IPS-NIHi11 (cell line): ENCODE measurements around the gene MRNIP.
A peak's percentile ranks its signal among the peaks of the same experiment; 100 is the strongest.
"Not testable (repeated sequence)": the region's sequence is repeated elsewhere in the genome, so short reads cannot be mapped to it uniquely, and the experiment has no call there.

ENCODE experiments used
- DNase-seq: peaks from one replicate; pipeline ENCODE4 v3.0.0; 2012; ENCODE audit warnings: mixed read lengths, low spot score

Gene MRNIP

DNA sequence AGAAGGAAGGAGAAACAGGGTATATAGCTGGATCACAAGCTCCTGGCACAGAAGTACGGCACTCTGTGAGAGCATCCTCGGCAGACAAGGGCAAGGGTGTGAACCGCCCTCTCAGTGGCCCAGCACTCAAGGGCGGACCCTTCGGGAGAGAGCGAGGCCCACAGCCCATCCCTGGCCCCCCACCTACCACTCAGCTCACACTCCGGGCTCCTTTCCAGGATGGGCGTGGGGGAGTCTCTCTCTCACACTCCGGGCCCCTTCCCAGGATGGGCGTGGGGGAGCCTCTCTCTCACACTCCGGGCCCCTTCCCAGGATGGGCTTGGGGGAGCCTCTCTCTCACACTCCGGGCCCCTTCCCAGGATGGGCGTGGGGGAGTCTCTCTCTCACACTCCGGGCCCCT is 12.9 kb upstream of the MRNIP start:
- DNase-seq: not testable (repeated sequence)

DNA sequence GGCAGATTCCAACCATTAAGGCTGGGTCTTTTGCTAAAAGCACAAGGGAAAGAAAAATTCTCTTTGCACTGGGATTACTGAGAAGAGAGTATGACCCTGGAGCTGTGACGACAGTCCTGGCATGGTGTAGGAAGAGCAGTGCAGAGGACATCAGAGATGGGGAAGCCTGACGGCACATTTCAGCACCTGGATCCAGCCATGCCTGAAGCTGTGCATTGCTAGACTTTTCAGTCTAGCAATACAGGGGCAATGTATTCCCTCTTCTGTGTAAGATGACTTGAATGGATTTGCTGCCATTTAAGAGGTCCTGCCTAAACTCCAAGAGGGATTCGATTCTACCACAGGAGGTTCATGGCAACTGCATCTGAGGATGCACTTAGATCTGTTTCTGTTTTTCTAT is 12.3 kb upstream of the MRNIP start:
- no peak for DNase-seq

DNA sequence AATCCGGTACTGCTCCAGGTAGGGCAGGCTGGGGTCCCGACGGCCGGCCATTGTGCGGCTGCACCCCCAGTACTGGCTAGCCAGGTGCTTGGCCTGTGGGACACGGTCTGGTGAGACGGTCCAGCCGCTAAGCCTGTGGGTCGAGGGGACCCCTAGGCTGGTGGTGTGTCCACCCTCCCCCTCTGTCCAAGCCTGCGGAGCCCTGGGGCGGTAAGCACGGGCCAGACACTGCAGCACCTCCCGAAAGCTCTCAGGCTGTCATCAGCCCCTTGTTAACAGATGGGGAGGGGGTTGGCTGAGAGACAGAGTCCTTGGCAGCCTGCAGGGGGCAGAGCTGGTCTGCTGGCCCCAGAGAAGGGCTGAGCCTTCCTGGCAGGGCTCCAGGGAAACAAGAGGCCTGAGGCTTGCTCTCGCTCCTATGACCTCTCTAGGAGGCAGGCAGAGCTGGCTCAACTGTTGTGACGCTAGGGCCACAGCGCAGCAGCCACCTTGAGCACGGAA is 11.8 kb upstream of the MRNIP start:
- DNase-seq: peak; percentile 89

DNA sequence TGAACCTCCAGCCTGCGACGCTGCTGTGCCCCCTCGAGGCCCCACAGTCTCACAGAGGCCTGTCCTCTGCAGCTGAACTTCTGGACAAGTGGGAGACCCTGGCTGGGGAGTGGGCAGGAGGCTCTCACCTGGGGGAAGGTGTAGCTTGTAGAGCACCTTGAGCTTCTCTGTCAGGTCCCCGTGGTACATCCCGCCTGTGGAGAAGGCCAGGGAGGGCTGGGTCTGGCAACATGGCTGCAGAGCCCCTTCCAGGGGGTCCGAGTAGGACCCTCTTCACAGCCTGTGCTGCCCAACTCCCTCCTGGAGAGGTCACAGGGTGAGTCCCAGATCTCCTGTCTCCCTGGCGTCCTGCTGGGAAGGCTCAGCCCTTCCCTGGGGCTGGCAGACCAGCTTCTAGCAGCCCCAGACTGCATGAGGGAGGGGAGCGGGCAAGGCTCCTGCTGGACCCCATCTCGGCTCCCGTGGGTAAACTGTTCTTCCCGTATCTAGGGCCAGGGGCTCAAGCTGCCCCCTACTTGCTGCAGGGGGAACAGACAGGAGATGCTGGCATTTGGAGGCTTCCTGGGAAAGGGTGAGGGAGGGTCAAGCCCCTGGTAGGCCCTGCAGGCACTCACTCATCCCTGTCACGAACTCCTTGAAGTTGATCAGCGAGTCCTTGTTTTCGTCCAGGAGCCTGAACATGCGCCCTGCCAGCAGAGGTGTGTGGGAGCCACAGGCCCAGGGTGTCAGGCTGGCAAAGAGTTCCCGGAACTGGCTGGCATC is 11.2 kb upstream of the MRNIP start:
- no peak for DNase-seq

DNA sequence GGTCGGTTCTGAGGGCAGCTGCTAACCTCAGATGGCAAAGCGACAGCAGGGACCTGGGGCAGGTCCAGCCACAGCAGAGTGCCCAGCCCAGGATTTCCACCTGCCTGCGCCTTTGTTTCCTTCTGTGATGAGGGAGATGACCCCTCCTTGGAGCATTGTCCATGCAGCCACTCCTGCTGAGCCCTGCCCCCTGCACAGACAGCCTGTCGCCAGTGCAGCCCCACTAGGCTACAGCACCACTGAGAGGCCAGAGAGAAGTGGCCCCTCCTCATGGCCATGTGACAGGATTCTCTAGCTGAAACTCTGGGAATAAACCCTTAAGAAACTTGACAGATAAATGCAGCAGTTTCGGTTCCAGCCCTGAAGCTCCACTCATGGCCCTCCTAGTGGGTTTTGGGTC is 10.5 kb upstream of the MRNIP start:
- DNase-seq: no peak

DNA sequence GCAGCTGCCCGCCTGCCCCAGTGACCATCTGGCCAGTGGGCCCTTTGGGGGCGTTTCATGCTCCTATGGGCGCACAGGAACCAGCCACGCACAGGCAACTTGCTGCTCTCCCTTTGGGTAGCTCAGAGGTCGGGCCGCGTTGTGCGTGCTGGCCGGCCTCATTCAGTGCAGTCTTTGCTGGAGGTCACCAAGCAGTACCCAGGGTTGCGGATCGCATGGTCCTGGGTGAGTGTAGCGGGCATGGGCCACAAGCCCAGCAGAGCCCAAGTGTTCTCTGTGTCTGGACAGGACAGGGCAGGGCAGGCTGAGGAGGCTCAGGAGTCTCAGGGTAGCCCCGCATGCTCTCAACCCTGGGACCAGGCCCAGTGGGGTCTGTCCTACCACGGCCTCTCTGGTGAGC is 9.9 kb upstream of the MRNIP start:
- DNase-seq: no peak

DNA sequence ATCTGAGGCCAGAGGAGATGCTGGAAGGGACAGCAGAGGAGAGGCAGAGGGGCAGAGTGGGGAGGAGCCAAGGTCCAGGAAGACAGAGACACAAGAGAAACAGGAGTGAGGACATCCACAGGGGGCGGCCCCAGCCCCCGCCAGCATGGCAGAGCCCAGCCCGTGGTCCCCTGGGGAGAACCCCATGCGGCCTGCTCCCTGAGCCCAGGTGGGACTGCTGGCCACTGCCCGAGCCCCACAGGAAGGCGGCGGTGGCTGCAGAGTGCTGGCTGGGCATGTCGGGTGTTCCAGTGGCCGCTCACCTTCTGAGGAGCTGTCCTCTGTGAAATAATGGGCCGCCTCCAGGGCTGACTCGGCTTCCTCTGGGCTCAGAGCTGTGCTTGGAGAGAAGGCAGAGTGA is 8.9 kb upstream of the MRNIP start:
- DNase-seq: no peak

DNA sequence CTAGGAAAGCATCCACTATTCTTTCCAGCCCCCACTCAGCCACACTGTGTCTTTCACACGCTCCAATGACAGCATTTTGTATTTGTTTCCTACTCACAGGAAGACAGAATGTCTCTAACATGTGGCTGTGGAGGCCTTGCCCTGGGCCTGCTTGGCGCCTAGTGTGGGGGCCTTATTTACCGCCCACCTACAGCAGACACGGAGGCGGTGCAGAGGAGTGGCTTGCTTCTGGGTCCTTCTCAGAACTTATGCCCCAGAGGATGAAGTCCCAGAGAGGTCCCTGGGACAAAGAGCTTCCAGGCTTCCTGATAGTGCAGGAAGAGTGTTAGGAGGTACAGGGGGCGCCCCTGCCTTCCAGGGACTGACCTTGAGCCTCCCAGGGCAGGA is 8.5 kb upstream of the MRNIP start:
- DNase-seq: no peak

DNA sequence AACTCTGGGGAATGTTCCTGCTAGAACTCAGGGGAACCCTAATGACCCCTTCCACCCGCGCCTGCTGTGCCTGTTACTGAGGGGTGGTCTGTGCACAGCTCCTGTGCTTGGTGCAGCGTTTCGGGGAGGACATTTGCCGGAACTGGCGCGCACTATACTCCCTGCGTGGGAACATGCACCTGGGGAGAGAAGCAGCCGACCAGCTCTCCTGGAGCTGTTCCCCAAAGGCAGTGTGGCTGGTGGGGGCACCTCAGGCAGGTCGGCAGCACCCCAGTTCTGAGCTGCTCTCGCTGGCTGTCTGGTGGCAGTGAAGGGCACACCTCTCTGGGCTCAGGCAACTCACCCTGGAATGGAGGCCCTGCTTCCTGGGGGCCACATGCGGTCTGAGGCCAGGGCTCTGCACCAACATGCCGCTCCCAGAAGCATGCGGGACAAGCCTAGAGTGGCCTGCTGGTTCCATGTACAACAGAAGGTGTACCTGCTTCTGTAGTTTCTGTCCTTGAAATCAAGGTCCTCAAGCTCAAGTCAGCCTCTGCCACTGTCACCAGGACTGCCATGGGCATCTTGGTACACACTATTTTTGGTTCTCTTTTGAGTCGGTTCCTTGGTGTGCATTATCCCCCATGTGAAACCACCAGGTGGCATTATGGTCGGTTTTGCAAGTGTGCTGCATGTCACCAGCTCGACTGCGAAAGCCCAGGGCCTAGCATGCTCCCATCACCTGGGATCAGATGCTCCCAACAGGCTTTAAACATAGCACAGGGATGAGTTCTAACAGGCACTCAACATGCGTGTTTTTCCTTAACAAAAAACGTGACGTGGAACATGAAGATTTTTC is 7.8 kb upstream of the MRNIP start:
- no peak for DNase-seq

DNA sequence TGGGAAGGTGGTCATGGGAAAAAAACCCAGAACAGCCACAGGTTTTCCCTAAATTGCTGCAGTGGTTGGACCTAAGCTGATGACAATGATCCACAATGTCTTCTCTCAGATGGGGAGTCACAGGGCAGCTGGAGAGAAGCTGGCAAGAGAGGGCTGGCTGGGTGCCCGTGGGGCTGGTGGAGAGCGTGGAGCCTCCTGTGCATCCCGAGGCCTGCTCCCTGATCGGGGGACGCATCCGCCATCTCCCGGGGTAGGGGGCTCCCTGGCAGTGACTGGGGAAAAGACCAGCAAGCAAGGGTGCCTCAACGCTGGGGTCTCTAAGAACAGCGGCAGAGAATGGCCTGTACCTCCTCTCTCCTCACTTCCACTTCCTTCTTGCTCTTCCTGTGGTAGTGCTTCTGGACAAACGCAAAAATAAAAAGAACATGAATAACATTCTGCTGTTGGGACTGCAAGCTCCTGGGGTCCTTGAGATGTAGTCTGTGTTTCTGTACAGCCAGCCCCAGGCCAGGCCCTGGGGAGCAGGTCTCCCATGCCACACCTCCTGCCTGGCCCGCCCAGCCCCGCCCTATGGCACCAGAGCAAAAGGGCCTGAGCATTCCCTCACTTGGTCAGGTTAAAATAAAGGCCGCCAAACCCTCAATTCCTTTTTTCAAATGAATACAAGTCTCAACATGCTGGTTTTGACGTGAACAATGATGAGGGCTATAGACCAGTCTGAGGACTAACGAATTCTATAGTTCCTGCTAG is 7.0 kb upstream of the MRNIP start:
- DNase-seq: no peak

DNA sequence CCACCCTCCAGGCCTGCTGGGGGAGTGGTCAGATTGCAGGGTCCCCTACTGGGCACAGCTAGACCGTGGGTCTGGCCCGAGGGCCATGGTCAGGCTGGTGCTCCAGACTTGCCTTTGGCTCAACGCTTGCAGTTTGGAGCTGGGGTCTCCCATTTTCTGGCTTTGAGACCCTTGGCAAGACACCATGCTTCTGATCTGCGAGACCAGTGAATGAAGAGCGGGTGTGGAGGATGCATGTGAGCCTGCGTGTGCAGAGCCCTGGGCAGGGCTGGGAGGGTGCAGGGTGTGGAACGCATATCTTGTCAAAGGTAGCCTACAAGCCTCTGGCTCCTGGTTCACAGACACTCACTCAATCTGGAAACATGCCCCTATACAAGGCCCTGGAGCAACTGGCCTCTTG is 6.1 kb upstream of the MRNIP start:
- no peak for DNase-seq

DNA sequence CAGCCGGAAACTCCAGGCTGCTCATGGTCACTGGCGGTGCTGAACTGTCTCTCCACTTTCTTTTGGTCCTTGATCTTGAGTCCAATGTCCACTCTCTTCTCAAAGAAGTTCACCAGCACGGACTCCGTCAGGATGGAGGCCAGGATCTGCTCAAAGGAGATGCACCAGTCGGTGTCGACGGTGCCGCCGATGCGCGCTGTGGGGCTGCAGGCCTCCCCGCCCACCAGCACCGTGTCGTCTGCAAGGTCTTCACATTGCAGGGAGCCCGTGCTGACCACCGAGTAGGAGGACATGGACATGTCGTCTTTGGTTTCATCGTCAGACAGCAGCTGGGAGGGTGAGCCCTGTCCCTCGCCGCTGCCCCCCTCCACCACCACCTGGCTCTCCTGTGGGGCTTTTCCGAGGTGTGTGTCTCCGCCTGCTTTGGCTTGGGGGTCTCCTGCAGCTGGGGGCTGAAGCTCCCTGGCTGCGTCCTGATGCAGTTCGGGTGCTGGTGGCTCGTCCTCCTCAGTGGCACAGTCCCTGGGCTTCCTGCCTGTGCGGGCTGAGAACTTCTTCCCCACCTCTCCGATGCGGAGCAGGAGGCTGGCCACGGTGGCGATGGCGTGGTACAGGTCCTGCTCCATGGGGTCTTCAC is 5.0 kb upstream of the MRNIP start:
- no peak for DNase-seq

DNA sequence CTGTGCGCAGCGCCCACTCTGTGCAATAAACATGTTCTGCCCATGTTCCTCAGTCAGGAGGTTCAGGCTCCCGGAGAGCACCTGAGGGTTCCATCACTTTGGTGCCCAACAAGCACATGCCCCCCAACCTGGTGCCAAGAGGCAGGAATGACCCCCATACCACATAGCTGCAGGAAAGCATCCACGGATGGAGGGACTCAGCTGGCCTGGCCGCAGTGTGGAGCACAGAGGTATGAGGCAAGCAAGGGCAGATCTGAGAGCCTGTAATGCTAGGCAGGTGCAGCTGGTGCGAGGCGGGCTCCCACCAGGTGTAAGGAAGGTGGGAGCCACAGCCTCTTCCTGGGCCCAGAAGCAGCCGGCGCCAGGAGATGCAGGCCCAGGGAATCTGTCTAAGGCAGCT is 4.3 kb upstream of the MRNIP start:
- DNase-seq: no peak

DNA sequence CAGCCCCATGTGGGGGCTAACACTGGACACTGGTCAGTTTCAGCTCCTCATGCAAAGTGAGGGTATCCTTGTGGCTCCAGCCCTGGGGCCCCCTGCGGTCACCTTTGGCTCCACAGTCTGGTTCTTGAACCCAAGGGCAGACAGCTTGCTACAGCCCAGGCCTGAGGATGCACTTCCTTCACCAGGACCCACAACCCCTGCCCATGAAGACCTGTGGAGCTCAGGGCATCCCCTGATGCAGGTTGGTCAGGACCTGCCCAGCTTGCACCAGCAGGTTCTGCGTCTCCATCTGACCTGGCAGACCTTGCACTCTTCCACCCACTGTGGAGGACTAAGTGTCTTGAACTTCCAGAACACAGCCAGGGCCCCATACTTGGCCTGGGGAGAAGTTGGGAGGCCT is 3.7 kb upstream of the MRNIP start:
- DNase-seq: no peak

DNA sequence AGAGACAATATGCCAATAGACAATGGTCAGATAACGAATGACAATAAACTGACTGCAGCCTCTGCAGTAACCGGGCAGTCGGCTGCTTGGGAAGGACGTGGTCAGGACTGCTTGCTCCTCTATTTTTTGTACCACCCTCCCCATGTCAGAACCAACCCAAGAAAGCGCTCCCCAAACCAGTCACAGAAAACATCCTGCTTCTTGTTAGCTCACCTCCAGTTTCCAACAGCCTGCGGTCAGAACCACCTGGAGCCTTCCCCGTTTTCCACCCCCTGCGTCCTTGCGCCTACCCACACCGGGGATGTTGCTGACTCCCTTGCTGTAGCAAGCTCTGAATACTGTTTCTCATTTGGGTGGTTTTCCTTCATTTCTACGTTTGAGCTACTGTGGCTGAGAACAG is 1.7 kb upstream of the MRNIP start:
- DNase-seq: no peak

DNA sequence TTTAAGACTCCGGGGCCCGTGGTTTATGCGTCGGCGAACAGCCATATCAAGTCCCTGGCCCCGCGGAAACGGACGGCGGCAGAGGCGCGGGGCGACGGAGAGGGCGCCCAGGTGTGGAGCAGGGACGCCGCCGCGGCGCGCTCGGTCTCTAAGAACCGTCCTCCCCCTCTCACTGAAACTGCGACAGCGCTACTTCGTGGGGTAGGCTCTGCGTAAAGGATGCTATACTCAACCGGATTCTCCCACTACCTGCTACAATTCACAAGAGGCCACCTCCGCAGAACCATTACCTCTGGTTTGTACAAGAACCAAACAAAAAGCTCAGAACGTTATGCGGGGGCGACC is 404 bp downstream of the MRNIP start:
- peak; percentile 67 for DNase-seq

DNA sequence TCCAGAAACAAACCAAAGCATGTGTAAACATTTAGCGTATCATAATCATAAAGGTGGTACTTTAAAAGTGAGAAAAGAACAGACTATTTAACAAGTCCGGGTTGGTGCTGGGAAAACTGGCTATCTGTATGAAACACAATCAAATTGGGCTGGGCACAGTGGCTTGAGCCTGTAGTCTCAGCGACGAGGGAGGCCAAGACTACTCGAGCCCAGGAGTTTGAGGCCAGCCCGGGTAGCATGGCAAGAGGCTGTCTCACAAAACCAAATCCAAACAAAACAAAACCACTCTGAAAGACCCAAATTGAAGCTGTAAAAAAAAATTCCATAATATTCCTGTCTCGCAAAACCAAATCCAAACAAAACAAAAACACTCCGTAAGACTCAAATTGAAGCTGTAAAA is 4.3 kb downstream of the MRNIP start:
- no peak for DNase-seq

DNA sequence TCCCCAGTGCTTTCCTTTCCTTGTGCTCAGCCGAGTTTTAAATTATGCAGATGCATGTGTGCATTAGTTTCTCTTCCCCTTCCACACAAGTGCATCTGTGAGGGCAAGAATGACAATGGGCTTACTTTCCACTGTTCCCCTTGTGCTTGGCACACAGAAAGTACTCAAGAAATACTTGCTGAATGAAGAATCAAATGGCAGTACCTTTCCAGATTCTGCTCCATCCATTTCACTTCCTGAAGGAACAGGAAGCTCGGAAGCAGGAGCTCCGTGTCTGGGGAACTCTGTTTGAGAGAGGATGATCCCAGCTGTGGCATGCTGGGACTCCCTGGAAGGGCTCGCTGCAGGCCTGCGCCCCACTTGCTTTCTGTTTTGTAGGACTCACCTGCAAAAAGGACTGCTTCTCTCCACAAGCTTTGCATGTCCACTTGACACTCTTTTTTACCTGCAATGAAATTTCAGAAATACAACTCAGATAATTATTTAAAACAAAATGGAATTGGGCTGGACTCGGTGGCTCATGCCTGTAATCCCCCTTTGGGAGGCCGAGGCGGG is 5.5 kb downstream of the MRNIP start:
- no peak for DNase-seq

DNA sequence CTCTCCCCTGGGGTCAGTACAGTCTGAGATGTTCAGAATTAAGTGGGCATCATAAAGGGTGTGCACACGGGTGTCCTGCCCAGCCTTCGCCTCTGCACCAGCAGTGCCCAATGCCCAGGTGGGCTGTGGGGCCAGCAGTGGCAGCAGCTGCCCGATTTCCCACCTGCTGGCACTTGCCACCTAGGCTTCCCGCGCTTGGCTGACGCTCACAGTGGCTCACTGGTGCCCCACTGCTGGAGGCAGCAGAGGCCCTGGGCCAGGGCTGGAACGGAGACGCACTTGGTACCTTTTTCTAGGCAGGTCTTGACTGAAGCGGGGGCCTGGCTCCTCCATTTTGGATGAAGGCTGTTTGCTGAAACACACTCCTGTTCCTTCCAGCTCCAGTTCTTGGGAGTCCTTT is 17.0 kb downstream of the MRNIP start:
- no peak for DNase-seq

DNA sequence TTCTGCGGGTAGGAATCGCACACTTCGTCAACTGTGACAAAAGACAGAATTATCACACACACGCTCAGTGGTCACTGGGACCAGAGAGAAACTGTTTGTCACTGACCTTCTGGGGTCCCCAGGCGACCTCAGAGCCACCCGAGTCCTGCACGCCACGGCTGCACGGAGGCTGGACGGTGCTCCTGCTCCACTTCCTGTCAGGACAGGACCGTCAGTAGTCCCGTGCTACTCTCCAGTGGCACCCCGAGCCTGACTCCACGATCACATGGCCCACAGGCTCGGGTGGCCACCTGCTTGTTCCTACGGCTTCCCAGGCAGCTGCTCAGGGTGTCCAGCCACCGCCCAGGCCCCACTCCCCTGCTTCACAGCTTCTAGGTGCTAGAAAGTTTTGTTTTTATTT is 17.9 kb downstream of the MRNIP start:
- no peak for DNase-seq

DNA sequence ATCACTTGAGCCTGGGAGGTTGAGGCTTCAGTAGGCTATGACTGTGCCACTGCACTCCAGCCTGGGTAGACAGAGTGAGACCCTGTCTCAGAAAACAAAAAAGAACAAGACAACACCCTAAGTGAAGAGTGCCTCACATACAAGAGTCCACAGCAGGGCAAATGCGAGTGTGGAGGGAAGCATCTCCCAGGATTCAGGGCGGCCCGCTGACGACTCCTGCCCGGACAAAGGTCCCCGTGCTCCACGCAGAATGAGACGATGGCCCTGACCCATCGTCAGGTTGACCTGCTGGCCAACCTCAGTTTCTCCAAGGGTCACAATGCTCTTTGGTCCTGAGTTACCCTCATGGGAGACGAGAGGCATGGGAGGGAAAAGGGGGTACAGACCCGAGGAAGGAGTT is 18.3 kb downstream of the MRNIP start:
- no peak for DNase-seq
